ENCODE results near the gene DST.
A peak's percentile ranks its signal among the peaks of the same experiment; 100 is the strongest.

Gene DST

DNA sequence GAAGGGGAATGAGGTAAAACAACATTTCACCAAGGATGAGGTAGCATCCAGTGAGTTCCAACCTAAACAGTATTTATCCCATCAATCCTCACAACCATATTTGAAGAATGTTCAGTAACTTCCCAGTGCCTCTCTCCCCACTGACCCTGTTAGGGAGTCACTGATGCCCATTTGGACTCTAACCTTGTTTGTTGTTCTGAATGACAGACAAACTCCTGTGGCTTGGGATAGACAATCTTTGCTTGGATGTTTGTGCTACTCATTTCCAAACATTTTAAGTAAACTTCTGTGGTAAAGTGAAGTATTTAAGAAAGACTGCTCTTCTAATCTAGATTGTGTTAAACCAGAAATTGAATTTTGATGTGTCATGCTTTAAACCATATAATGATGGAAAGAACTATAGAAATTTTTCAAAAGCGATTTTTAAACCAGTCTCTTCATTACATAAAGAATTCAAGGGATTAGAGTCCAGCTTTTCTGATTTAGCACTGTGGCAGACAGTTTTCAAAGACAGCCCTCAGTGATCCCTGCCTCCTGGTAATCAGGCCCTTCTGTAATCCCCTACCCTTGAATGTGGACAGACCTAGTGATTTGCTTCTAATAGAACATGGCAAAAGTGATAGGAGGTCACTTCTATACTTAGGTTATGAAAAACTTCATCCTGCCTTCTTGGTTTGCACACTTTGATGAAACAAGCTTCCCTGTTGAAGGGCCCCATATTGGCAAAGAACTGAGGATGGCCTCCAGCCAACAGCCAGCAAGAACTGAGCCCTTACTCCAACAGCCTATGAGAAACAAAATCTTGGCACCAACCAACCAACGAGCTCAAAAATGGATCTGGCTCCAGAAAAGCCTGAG lies 191.6 kb downstream of the DST start:
- DNase-seq (ENCODE audit: low read depth) = peak; percentile 45
- no peak overlapping the region for H3K4me3 ChIP-seq (ENCODE audit: low read length)
- TF ChIP-seq, protein P1, sequence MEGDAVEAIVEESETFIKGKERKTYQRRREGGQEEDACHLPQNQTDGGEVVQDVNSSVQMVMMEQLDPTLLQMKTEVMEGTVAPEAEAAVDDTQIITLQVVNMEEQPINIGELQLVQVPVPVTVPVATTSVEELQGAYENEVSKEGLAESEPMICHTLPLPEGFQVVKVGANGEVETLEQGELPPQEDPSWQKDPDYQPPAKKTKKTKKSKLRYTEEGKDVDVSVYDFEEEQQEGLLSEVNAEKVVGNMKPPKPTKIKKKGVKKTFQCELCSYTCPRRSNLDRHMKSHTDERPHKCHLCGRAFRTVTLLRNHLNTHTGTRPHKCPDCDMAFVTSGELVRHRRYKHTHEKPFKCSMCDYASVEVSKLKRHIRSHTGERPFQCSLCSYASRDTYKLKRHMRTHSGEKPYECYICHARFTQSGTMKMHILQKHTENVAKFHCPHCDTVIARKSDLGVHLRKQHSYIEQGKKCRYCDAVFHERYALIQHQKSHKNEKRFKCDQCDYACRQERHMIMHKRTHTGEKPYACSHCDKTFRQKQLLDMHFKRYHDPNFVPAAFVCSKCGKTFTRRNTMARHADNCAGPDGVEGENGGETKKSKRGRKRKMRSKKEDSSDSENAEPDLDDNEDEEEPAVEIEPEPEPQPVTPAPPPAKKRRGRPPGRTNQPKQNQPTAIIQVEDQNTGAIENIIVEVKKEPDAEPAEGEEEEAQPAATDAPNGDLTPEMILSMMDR (conservative IDR thresholded peaks at IDR 0.05; ENCODE audit: low read length) = no peak

DNA sequence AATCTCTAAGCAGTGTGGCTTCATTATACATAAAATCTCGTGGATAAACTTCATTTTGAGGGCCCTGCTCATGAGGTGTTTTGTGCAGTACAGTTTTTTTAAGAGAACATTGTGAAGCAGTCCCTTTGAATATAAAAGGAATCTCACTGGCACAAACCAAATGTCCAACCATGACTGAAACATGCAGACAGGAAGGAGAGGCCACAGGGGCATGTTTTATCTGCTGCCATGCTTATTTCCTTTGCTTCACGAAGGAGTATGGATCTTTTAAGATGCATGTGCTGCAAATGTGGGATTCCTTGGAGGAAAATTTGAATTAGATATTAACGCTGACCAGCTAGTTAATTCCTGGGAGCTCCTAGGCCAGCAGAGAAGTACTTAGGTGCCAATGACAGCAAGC lies 192.3 kb downstream of the DST start:
- no peak overlapping the region for H3K4me3 ChIP-seq (ENCODE audit: low read length)
- DNase-seq (ENCODE audit: low read depth) = no peak
- TF ChIP-seq, protein P1 (conservative IDR thresholded peaks at IDR 0.05; ENCODE audit: low read length) = no peak

DNA sequence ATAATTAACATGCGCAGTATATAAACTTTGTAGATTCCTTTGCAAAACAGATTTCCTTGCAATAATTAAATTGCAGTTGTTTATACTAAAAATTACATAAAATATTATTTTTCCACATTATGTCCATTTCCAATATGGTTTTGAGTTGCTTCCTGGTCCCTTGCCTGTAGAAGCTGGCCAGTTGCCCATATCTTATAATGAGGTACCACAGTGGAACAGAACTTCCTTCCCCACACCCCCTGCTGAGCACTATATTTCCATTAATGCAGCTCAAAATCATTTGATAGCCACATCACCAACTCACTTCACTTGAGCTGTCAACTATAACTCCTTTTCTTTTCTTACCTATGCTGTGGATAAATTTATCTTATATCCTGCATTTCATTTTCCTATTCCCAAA lies 194.6 kb downstream of the DST start:
- TF ChIP-seq, protein P1 (conservative IDR thresholded peaks at IDR 0.05; ENCODE audit: low read length) = no peak
- DNase-seq (ENCODE audit: low read depth) = no peak
- no peak overlapping the region for H3K4me3 ChIP-seq (ENCODE audit: low read length)

DNA sequence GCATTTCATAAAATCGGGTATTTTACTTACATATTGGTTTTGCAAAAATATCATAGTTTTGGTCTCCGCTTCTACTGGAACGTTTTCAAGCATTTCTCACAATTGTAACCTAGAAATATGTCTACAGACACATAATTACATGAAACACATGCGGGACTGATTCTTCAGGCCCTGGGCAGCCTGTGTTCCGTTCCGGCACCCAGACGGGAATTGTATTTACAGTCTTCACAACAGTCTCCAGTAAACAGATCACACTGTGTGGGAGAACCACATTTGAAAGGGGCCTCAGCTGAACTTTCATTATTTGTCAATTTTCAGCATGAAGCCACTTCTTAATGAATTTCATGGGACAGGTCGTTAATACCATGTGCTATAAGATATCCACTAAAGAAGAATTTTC lies 196.9 kb downstream of the DST start:
- TF ChIP-seq, protein P1 (conservative IDR thresholded peaks at IDR 0.05; ENCODE audit: low read length) = no peak
- H3K4me3 ChIP-seq (ENCODE audit: low read length) = no peak overlapping the region

DNA sequence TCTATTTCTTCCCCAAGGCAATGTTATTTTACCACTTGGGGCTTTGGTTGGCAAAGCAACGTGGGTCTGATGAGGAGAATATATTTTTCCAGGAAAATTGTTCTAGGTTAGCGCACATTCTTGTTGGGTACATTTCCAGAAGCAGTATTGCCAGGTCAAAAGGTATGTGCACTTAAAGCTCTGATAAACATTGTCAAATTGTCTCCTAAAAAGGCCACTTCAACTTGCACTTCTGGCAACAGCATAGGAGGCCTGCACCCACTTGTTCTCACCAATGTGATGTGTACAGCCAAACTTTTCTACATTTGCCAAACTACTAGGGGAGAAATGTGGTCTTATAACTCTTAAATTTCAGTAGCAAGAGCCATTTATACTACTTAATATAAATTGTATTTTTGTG lies 197.8 kb downstream of the DST start:
- TF ChIP-seq, protein P1 (conservative IDR thresholded peaks at IDR 0.05; ENCODE audit: low read length) = no peak
- no peak for DNase-seq (ENCODE audit: low read depth)

More for the DNA sequence above, 196.9 kb downstream of the DST start:
- peak; percentile 47 for DNase-seq (ENCODE audit: low read depth)

DNA sequence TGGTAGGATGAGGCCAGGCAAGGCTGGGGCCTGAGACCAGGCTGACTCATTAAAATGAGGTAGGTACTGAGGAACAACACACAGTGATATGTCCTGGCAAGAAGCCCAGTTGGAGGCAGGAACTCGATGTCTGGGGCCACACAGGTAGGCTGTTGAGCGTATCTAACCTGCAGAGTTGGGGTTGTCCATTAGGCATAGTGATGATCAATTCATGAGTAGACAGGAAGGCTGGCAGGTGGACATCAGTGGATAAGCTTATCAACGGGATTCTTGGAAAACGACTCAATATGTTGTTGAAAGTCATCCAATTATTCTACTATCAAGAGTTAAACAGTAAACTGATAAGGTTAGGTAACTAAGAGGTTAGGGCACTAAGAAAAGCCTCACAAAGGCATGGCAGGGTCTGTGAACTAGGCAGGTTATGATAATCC lies 202.1 kb downstream of the DST start:
- DNase-seq (ENCODE audit: low read depth) = no peak
- no peak overlapping the region for H3K4me3 ChIP-seq (ENCODE audit: low read length)
- TF ChIP-seq, protein P1 (conservative IDR thresholded peaks at IDR 0.05; ENCODE audit: low read length) = no peak

More for the DNA sequence above, 197.8 kb downstream of the DST start:
- H3K4me3 ChIP-seq (ENCODE audit: low read length) = no peak overlapping the region
